ENCODE measurements around the gene C6. TPM values are rescaled to one million over a fixed set of nuclear protein-coding genes. Genes with fewer than 3 reads are reported as not detected.
"Not testable (repeated sequence)": the region's sequence is repeated elsewhere in the genome, so short reads cannot be mapped to it uniquely, and the experiment has no call there.

The C6 gene
- total RNA-seq, 2 donors from 2014 or later: not detected

GRCh38 chr5:41193456-41194205 is 19.7 kb downstream of the C6 start:
- no peak overlapping the region for H3K27ac Mint-ChIP-seq
- no peak for DNase-seq
- H3K36me3 Mint-ChIP-seq (ENCODE audit: low read depth): no peaks in the 10 kb centered on the region
- H3K4me3 Mint-ChIP-seq: no peak overlapping the region
- no peak for ATAC-seq
- no peaks in the 10 kb centered on the region for H3K9me3 ChIP-seq (ENCODE audit: control insufficient read depth, low read length, poor library complexity, severe bottlenecking)
- no peaks in the 10 kb centered on the region for H3K4me1 Mint-ChIP-seq
- H3K27me3 Mint-ChIP-seq: no peaks in the 10 kb centered on the region

- no peaks in the 10 kb centered on the region for H3K9me3 ChIP-seq (ENCODE audit: control insufficient read depth, low read length, poor library complexity, severe bottlenecking)
- Mint-ChIP-seq H3K27ac (no peak overlapping the region), H3K27me3 (no peaks in the 10 kb centered on the region), H3K4me1 (no peaks in the 10 kb centered on the region), H3K36me3 (ENCODE audit: low read depth) (no peaks in the 10 kb centered on the region), H3K4me3 (no peak overlapping the region)
- ATAC-seq: no peak
- no peak for DNase-seq
These were observed 22.1 kb downstream of the C6 start for GRCh38 chr5:41191249-41191648.

- no peak for ATAC-seq
- H3K9me3 ChIP-seq (ENCODE audit: control insufficient read depth, low read length, poor library complexity, severe bottlenecking): no peaks in the 10 kb centered on the region
- no peaks in the 10 kb centered on the region for H3K36me3 Mint-ChIP-seq (ENCODE audit: low read depth)
- no peak overlapping the region for H3K4me3 Mint-ChIP-seq
- no peaks in the 10 kb centered on the region for H3K27me3 Mint-ChIP-seq
- no peak overlapping the region for H3K27ac Mint-ChIP-seq
- DNase-seq: no peak
- no peaks in the 10 kb centered on the region for H3K4me1 Mint-ChIP-seq
These were observed 27.2 kb downstream of the C6 start for GRCh38 chr5:41186143-41186542.

- H3K4me3 Mint-ChIP-seq; ATAC-seq; H3K27me3 Mint-ChIP-seq; H3K9me3 ChIP-seq (ENCODE audit: control insufficient read depth, low read length, poor library complexity, severe bottlenecking); DNase-seq; H3K27ac Mint-ChIP-seq; H3K4me1 Mint-ChIP-seq; H3K36me3 Mint-ChIP-seq (ENCODE audit: low read depth): not testable (repeated sequence)
These were observed 30.0 kb downstream of the C6 start for GRCh38 chr5:41183331-41183730.

- no peak overlapping the region for H3K4me3 Mint-ChIP-seq
- no peak overlapping the region for H3K27ac Mint-ChIP-seq
- ATAC-seq: no peak
- H3K9me3 ChIP-seq (ENCODE audit: control insufficient read depth, low read length, poor library complexity, severe bottlenecking): no peaks in the 10 kb centered on the region
- H3K36me3 Mint-ChIP-seq (ENCODE audit: low read depth): no peaks in the 10 kb centered on the region
- no peaks in the 10 kb centered on the region for H3K4me1 Mint-ChIP-seq
- DNase-seq: no peak
- H3K27me3 Mint-ChIP-seq: no peaks in the 10 kb centered on the region
These were observed 30.7 kb downstream of the C6 start for GRCh38 chr5:41182666-41183065.

- Mint-ChIP-seq H3K4me3 (no peak overlapping the region), H3K27ac (no peak overlapping the region), H3K27me3 (no peaks in the 10 kb centered on the region), H3K36me3 (ENCODE audit: low read depth) (no peaks in the 10 kb centered on the region), H3K4me1 (no peaks in the 10 kb centered on the region)
- DNase-seq (no peak), ATAC-seq (no peak)
- no peaks in the 10 kb centered on the region for H3K9me3 ChIP-seq (ENCODE audit: control insufficient read depth, low read length, poor library complexity, severe bottlenecking)
These were observed 31.4 kb downstream of the C6 start for GRCh38 chr5:41181691-41182564.

- no peak for ATAC-seq
- no peaks in the 10 kb centered on the region for H3K4me1 Mint-ChIP-seq
- no peaks in the 10 kb centered on the region for H3K36me3 Mint-ChIP-seq (ENCODE audit: low read depth)
- no peaks in the 10 kb centered on the region for H3K27me3 Mint-ChIP-seq
- no peak overlapping the region for H3K27ac Mint-ChIP-seq
- DNase-seq: no peak
- H3K9me3 ChIP-seq (ENCODE audit: control insufficient read depth, low read length, poor library complexity, severe bottlenecking): no peaks in the 10 kb centered on the region
- no peak overlapping the region for H3K4me3 Mint-ChIP-seq
These were observed 36.4 kb downstream of the C6 start for GRCh38 chr5:41176952-41177351.

GRCh38 chr5:41172012-41172411 is 41.3 kb downstream of the C6 start:
- Mint-ChIP-seq H3K27me3 (no peaks in the 10 kb centered on the region), H3K36me3 (ENCODE audit: low read depth) (no peaks in the 10 kb centered on the region), H3K4me3 (no peak overlapping the region), H3K27ac (no peak overlapping the region), H3K4me1 (no peaks in the 10 kb centered on the region)
- no peak for DNase-seq
- no peaks in the 10 kb centered on the region for H3K9me3 ChIP-seq (ENCODE audit: control insufficient read depth, low read length, poor library complexity, severe bottlenecking)
- ATAC-seq: no peak

GRCh38 chr5:41161271-41161670 is 52.1 kb downstream of the C6 start:
- DNase-seq: no peak
- Mint-ChIP-seq H3K36me3 (ENCODE audit: low read depth) (no peaks in the 10 kb centered on the region), H3K4me3 (no peak overlapping the region), H3K4me1 (no peaks in the 10 kb centered on the region), H3K27ac (no peak overlapping the region), H3K27me3 (no peaks in the 10 kb centered on the region)
- no peak for ATAC-seq
- H3K9me3 ChIP-seq (ENCODE audit: control insufficient read depth, low read length, poor library complexity, severe bottlenecking): no peaks in the 10 kb centered on the region

GRCh38 chr5:41157272-41157894 is 55.9 kb downstream of the C6 start:
- Mint-ChIP-seq H3K4me1 (no peaks in the 10 kb centered on the region), H3K27me3 (no peaks in the 10 kb centered on the region), H3K36me3 (ENCODE audit: low read depth) (no peaks in the 10 kb centered on the region), H3K4me3 (no peak overlapping the region), H3K27ac (no peak overlapping the region)
- H3K9me3 ChIP-seq (ENCODE audit: control insufficient read depth, low read length, poor library complexity, severe bottlenecking): no peaks in the 10 kb centered on the region
- DNase-seq (no peak), ATAC-seq (no peak)

GRCh38 chr5:41156739-41157138 is 56.6 kb downstream of the C6 start:
- no peaks in the 10 kb centered on the region for H3K9me3 ChIP-seq (ENCODE audit: control insufficient read depth, low read length, poor library complexity, severe bottlenecking)
- Mint-ChIP-seq H3K36me3 (ENCODE audit: low read depth) (no peaks in the 10 kb centered on the region), H3K4me3 (no peak overlapping the region), H3K4me1 (no peaks in the 10 kb centered on the region), H3K27me3 (no peaks in the 10 kb centered on the region), H3K27ac (no peak overlapping the region)
- DNase-seq: no peak
- ATAC-seq: no peak

- no peak for ATAC-seq
These were observed 58.8 kb downstream of the C6 start for GRCh38 chr5:41154491-41154890.

GRCh38 chr5:41151564-41151963 is 61.8 kb downstream of the C6 start:
- Mint-ChIP-seq H3K4me3 (no peak overlapping the region), H3K27ac (no peak overlapping the region), H3K36me3 (ENCODE audit: low read depth) (no peaks in the 10 kb centered on the region), H3K4me1 (no peaks in the 10 kb centered on the region), H3K27me3 (no peaks in the 10 kb centered on the region)
- DNase-seq: no peak
- no peaks in the 10 kb centered on the region for H3K9me3 ChIP-seq (ENCODE audit: control insufficient read depth, low read length, poor library complexity, severe bottlenecking)
- no peak for ATAC-seq

More at GRCh38 chr5:41154491-41154890, 58.8 kb downstream of the C6 start:
- no peaks in the 10 kb centered on the region for H3K27me3 Mint-ChIP-seq
- no peak overlapping the region for H3K27ac Mint-ChIP-seq
- H3K36me3 Mint-ChIP-seq (ENCODE audit: low read depth): no peaks in the 10 kb centered on the region
- no peaks in the 10 kb centered on the region for H3K9me3 ChIP-seq (ENCODE audit: control insufficient read depth, low read length, poor library complexity, severe bottlenecking)
- H3K4me1 Mint-ChIP-seq: no peaks in the 10 kb centered on the region
- H3K4me3 Mint-ChIP-seq: no peak overlapping the region
- DNase-seq: no peak

Measured in T-helper 17 cell (primary cell).